GM18508 (cell line): ENCODE measurements around the gene ZNF726.
"Not testable (repeated sequence)": the region's sequence is repeated elsewhere in the genome, so short reads cannot be mapped to it uniquely, and the experiment has no call there.

Source experiments
- ATAC-seq: cut with Tn5 transposase; IDR thresholded peaks from one replicate; pipeline ENCODE4 v1.9.1; 2021; ENCODE audit warnings: moderate number of reproducible peaks; ENCODE audit not compliant: insufficient read depth, unreplicated experiment

Gene ZNF726

GRCh38 chr19:23937031-23937430 is 22.3 kb downstream of the ZNF726 start:
- ATAC-seq = not testable (repeated sequence)

DNA sequence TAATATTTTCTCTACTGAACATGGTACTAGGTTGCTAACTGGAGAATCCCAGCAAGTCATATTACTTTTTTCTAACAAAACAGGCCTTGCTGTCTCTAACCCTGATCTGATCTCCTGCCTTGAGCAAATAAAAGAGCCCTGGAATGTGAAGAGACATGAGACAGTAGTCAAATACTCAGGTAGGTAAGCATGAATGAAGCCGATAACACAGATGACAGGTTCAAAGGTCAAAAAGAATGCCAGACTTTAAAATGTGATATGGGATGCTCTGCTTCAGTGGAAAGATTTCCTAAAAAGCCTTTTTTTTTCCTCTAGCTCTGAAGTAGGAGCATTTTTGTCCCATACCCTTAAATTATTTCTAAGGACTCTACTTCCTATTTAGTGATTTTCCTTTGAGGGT is 28.7 kb downstream of the ZNF726 start:
- ATAC-seq = no peak

GRCh38 chr19:23946569-23946968 is 31.9 kb downstream of the ZNF726 start:
- ATAC-seq = no peak

GRCh38 chr19:23949611-23950010 is 34.9 kb downstream of the ZNF726 start:
- no peak for ATAC-seq

DNA sequence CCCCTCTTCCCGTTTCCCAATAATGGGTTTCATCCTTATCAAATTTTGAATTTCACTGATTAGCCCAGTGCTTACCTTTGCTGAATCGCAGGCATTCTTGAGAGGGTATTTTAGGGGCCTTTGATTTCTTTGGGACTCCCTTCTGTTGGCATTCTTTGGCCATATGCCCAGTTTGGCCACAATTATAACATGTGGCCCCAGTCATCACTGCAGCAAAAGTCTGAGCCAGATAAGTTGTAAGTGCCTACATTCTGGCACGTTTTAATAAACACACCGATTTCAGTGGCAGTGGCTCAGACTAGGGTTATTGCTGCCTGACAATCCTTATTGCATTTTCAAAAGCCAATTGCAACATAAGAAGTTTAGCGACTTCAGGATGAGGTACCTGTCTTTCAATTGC is 41.4 kb downstream of the ZNF726 start:
- ATAC-seq = no peak

DNA sequence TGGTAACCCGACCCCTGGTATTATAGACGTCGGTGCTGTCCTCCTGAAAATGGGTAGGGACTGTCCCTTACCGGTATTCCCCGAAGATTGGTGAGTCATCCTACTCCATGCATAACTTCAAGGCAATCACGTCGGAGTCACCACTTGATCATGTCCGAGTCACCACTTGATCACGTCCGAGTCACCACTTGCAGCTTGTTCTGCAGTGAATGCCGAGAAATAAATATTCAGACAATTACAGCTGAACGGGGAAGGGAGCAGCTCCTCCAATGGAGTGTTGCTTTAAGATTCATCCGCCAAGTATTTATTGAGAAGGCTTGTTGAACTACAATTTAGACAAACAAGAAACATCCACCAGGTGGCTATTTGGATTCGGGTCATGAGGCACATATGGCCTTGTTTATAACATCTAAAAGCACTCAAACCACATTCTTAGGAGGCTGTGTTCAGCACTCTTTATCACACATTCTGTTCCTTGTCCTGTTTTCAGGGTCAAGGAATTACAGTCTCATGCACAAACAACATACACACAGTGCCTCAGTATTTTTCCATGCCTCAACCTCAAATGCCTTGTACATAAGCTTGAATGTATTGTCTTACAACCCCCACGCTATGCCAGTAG is 43.1 kb downstream of the ZNF726 start:
- ATAC-seq = no peak

DNA sequence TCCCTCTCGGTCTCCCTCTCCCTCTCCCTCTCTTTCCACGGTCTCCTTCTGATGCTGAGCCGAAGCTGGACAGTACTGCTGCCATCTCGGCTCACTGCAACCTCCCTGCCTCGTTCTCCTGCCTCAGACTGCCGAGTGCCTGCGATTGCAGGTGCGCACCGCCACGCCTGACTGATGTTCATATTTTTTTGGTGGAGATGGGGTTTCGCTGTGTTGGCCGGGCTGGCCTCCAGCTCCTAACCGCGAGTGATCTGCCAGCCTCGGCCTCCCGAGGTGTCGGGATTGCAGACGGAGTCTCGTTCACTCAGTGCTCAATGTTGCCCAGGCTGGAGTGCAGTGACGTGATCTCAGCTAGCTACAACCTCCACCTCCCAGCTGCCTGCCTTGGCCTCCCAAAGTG is 48.7 kb downstream of the ZNF726 start:
- not testable (repeated sequence) for ATAC-seq

DNA sequence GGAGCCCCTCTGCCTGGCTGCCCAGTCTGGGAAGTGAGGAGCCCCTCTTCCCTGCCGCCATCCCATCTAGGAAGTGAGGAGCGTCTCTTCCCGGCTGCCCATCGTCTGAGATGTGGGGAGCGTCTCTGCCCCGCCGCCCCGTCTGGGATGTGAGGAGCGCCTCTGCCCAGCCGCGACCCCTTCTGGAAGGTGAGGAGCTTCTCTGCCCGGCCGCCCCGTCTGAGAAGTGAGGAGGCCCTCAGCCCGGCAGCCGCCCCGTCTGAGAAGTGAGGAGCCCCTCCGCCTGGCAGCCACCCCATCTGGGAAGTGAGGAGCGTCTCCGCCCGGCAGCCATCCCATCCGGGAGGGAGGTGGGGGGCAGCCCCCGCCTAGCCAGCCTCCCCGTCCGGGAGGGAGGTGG is 49.2 kb downstream of the ZNF726 start:
- ATAC-seq = not testable (repeated sequence)

DNA sequence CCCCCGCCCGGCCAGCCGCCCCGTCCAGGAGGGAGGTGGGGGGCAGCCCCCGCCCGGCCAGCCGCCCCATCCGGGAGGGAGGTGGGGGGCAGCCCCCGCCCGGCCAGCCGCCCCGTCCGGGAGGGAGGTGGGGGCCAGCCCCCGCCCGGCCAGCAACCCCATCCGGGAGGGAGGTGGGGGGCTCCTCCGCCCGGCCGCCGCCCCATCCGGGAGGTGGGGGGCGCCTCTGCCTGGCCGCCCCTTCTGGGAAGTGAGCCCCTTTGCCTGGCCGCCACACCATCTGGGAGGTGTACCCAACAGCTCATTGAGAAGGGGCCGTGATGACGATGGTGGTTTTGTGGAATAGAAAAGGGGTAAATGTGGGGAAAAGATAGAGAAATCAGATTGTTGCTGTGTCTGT is 49.6 kb downstream of the ZNF726 start:
- ATAC-seq = not testable (repeated sequence)

DNA sequence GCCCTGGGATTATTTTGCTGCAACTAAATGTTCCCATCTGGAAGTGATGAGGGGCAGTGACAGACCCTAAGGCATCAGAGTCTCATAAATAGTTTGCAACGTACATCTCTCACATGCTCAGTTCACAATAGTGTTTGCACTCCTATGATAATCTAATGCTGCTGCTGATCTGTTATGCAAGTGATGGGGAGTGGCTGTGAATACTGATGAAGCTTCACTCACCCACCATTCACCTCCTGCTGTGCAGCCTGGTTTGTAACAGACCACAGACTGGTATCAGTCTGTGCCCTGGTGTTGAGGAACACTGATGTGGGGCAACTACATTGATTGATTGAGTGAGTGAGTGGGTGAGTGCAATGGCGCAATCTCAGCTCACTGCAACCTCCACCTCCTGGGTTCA is 54.9 kb downstream of the ZNF726 start:
- ATAC-seq = no peak

- ATAC-seq = no peak
Observed at GRCh38 chr19:23971598-23971997, 56.9 kb downstream of the ZNF726 start.

DNA sequence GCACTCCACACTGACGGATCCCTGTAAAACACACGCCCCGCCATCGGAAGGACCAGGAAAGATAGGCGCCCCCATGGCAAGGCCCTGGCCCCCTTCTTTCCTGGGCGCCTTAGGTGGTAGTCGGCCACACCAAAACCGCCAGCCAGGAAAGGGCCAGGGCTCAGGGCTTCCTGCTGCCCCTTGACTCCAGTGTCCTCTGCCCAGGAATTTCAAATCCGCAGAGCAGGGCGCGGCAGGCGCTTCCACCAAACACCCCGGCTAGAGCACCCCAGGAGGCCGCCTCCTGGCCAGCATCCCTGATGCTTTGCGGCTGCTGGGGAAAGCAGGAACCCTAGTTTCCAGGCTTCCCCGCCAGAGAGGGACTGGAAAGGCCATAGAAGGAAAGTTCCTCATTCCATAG is 57.5 kb downstream of the ZNF726 start:
- ATAC-seq = no peak

GRCh38 chr19:23974941-23975340 is 60.3 kb downstream of the ZNF726 start:
- ATAC-seq = no peak

DNA sequence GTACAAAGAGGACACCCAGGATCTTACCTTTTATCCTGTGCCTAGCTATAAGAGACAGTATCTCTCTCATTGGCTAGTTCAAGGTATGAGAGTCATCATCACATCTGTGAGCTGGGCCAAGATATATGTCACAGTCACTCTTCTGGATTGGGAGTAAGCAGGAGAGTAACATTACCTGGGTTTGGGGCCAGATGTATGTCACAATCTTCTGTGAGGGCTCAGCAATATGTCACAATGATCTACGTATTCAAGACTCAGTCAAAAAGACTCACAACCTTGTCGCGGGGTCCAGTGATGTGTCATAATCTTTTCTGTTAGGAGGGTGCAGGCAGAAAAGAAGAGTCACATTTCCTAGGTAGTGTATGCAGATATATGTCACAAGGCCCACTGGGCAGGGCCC is 61.9 kb downstream of the ZNF726 start:
- not testable (repeated sequence) for ATAC-seq

DNA sequence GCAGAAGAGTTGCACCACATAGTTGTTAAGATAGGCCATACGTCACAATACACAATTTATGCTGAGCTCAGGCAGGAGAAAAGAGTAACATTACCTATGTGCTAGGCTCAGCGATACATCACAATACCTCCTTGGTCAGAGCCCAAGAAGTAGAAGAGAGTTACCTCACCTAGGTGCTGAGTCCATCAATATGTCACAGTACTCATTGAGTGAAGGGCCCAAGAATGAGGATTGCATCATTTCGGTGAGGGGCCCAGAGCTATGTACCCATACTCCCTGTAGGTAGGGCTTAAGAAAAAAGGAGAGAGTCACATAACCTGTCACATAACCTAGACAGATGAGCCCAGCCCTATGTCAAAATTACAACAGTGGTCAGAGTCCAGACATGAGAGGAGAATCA is 62.6 kb downstream of the ZNF726 start:
- not testable (repeated sequence) for ATAC-seq

DNA sequence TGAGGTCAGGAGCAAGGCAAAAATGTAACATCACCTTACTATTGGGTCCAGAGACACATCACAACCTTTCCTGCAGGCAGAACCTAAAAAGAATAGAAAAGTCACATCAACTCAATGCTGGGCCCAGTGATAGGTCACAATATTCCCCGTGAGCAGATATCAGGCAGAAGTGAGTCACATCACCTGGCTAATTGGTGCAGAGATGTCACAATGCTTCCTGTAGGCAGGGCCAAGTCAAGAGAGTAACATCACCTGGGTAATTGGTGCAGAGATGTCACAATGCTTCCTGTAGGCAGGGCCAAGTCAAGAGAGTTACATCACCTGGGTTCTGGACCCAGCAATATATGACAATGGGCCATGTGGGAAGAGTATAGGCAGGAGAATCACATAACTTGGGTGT is 63.4 kb downstream of the ZNF726 start:
- ATAC-seq = no peak

GRCh38 chr19:23980805-23981204 is 66.1 kb downstream of the ZNF726 start:
- no peak for ATAC-seq

- ATAC-seq = no peak
Observed at GRCh38 chr19:23981863-23982262, 67.2 kb downstream of the ZNF726 start.

- no peak for ATAC-seq
Observed at GRCh38 chr19:23983406-23983805, 68.7 kb downstream of the ZNF726 start.
